ENCODE data around the gene GPR34.

Gene GPR34

DNA sequence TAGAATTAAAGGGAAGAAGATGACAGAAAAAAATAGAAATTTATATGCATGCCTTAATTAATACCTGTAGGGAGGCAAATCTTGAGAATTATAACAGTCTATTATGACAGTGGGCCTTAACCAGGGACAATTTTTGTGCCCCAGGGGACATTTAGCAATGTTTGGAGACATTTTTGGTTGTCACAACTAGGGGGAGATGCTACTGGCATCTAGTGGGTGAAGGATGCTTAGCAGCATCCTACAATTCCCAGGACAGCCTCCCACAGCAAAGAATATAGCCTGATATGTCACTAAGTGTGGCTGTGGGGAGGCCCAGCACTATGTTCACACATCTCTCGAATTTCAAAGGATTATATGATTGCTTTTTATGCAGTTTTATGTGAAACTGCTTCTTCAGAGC is 45.8 kb downstream of the GPR34 start:
- DNase-seq (ENCODE audit: low read depth in 2 of 2): no peak

DNA sequence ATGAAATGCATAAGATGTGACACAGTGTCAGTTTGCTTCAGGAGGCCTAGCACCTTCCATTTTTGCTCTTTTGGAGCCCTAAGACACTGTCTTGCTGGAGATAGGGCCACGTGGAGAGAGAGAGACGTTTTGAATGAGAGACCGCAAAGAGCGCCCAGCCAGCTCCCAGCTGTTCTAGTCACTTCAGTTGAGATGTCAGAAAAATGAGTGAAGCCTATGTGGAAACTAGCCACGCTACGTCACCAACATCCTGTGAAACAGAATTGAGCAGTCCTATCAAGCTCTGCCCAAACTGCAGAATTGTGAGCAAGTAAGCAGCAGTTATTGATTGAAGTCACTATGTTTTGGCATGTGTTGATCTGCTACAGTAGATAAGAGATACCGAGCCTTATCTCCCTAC is 48.3 kb downstream of the GPR34 start:
- no peak for DNase-seq (ENCODE audit: low read depth in 2 of 2)

DNA sequence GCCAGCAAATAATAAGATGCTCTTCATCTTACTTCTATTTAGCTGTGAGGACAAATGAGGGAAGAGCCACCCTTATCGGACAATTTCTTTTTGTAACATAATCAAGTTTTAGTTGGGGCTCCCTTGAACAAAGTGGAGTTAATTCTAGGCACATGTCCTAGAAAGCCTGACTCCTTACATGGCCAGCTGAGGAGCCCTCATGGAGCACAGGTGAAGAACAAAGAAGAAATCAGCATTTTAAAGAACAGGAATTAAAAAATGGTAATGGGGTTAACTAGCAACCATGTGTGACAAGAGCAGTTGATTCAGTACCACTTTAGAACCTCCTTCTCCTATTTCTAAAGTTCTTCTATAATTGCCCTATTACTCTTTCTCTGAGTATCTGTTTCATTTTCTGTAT is 51.1 kb downstream of the GPR34 start:
- no peak for DNase-seq (ENCODE audit: low read depth in 2 of 2)
